Measurements from ENCODE around the gene RIOK3.

Gene RIOK3

GRCh38 chr18:23498117-23498516 lies 45.0 kb downstream of the RIOK3 start:
- Histone ChIP-seq H3K4me3 (no peak overlapping the region), H3K27ac (no peak overlapping the region)
- DNase-seq (ENCODE audit: low spot score), result no peak

GRCh38 chr18:23498877-23499276 lies 45.8 kb downstream of the RIOK3 start:
- no peak for TF ChIP-seq CTCF (IDR thresholded peaks at IDR 0.05)
- no peak for DNase-seq (ENCODE audit: low spot score)
- Histone ChIP-seq H3K4me3 (no peak overlapping the region), H3K27ac (peak overlapping the region in 1 of 2 donors; percentile 68)

More at GRCh38 chr18:23498117-23498516, 45.0 kb downstream of the RIOK3 start:
- no peak for TF ChIP-seq CTCF (IDR thresholded peaks at IDR 0.05)

DNA sequence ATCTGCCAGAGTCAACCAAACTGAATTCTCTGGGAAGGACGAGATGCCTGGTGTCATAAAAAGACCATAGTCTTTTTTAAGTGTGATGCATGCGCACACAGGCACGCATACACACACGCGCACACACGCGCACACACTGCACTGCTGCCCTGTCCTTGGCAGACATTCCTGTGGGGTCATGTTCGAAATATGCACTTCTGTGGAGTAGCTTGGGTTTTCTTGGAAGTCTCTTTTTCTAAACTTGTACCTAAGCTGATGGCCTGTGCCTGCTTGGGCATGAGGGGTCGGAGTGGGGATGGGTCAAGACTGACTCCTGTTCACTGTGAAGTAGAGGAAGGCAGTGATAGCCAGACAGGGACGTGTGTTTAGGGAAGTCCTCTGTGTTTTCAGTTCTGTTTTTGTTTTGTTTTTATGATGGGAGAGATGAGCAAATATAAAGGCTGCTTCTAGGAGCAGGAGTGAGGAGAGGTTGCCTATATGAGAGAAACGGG lies 46.2 kb downstream of the RIOK3 start:
- TF ChIP-seq CTCF (IDR thresholded peaks at IDR 0.05), result no peak
- Histone ChIP-seq H3K27ac (peak overlapping the region in 1 of 2 donors; percentile 68), H3K4me3 (no peak overlapping the region)
- DNase-seq (ENCODE audit: low spot score), result no peak

DNA sequence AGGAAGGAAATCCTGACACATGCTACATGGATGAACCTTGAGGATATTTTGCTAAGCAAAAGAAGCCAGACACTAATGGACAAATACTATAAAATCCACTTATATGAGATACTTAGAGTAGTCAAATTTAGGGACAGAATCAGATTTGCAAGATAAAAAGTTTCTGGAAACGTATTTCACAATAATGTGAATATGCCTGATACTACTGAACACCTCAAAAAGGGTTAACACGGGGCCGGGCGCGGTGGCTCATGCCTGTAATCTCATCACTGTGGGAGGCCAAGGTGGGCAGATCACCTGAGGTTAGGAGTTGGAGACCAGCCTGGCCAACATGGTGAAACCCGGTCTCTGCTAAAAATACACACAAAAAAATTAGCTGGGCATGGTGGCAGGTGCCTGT lies 48.5 kb downstream of the RIOK3 start:
- no peak for DNase-seq (ENCODE audit: low spot score)
- H3K27ac ChIP-seq, result no peak overlapping the region
- no peak overlapping the region for H3K4me3 ChIP-seq
- TF ChIP-seq CTCF (IDR thresholded peaks at IDR 0.05), result no peak

- Histone ChIP-seq H3K4me3 (peak overlapping the region; percentile 89), H3K27ac (peak overlapping the region; percentile 88 to 92)
- no peak for TF ChIP-seq CTCF (IDR thresholded peaks at IDR 0.05)
- DNase-seq (ENCODE audit: low spot score), result no peak
Measured at GRCh38 chr18:23502516-23503037, 49.5 kb downstream of the RIOK3 start.

- Histone ChIP-seq H3K4me3 (peak within 1 kb of the TSS; percentile 89), H3K27ac (peak within 1 kb of the TSS; percentile 88 to 92)
- peak; percentile 96 for DNase-seq (ENCODE audit: low spot score)
- no peak for TF ChIP-seq CTCF (IDR thresholded peaks at IDR 0.05)
Measured at GRCh38 chr18:23503038-23503962, 50.2 kb downstream of the RIOK3 start, which contains the start of gene RMC1. RMC1 (plus strand) TSS chr18:23503511; CDS start chr18:23503619, 108 bp downstream.

Measured in coronary artery (tissue), 2 donors.